Mesothelial cell of epicardium (in vitro differentiated cells): Measurements from ENCODE around the gene MYO1C. TPM values are rescaled to one million over a fixed set of nuclear protein-coding genes. Genes with fewer than 3 reads are reported as not detected.

Experiments used
- DNase-seq, 2 experiments: peaks; one replicate each; pipeline ENCODE4 v3.0.0; 2021; ENCODE audit warnings: low spot score in 2 of 2; ENCODE audit not compliant: unreplicated experiment in 2 of 2
- H3K27ac Mint-ChIP-seq: 2 replicates; pipeline ENCODE4 v1.8.0; 2021; ENCODE audit warnings: mixed read lengths
- H3K27me3 Mint-ChIP-seq: 2 replicates; pipeline ENCODE4 v1.8.0; 2021; ENCODE audit warnings: low read depth, mixed read lengths
- H3K36me3 Mint-ChIP-seq: 2 replicates; pipeline ENCODE4 v1.8.0; 2021; ENCODE audit warnings: mixed read lengths
- H3K4me1 Mint-ChIP-seq: 2 replicates; pipeline ENCODE4 v1.8.0; 2021; ENCODE audit warnings: mixed read lengths
- H3K4me3 Mint-ChIP-seq: 2 replicates; pipeline ENCODE4 v1.8.0; 2021; ENCODE audit warnings: mild to moderate bottlenecking, moderate library complexity, mixed read lengths
- H3K9me3 Mint-ChIP-seq: 2 replicates; pipeline ENCODE4 v1.8.0; 2021; ENCODE audit warnings: mixed read lengths
- CTCF ChIP-seq: fragments of 200-600 bp; sonication (generic); IDR thresholded peaks from one replicate; pipeline ENCODE4 v1.5.0; 2021; ENCODE audit warnings: antibody characterized with exemption; ENCODE audit not compliant: unreplicated experiment
- total RNA-seq: library from RNA; stranded (reverse); gene quantifications from 3 replicates; pipeline ENCODE4 v1.2.1, GENCODE V29; 2021

Gene MYO1C
- total RNA-seq, 1 donor from 2014 or later, result 149 TPM

GRCh38 chr17:1495265-1495989, 2.9 kb upstream of the MYO1C start:
- Mint-ChIP-seq H3K36me3 (no peaks in the 10 kb centered on the region), H3K9me3 (no peaks in the 10 kb centered on the region), H3K27ac (peak overlapping the region; percentile 28), H3K27me3 (peaks cover 2% of the 10 kb centered on the region), H3K4me3 (no peak overlapping the region), H3K4me1 (peaks cover 17% of the 10 kb centered on the region)
- TF ChIP-seq CTCF, result no peak
- no peak for DNase-seq

GRCh38 chr17:1494736-1495253, 2.3 kb upstream of the MYO1C start:
- Mint-ChIP-seq H3K4me1 (peaks cover 20% of the 10 kb centered on the region), H3K27ac (no peak overlapping the region), H3K4me3 (no peak overlapping the region), H3K9me3 (no peaks in the 10 kb centered on the region), H3K36me3 (no peaks in the 10 kb centered on the region), H3K27me3 (peaks cover 2% of the 10 kb centered on the region)
- no peak for DNase-seq
- TF ChIP-seq CTCF, result no peak

- no peak overlapping the region for H3K4me3 Mint-ChIP-seq
- no peak for TF ChIP-seq CTCF
- peaks cover 2% of the 10 kb centered on the region for H3K27me3 Mint-ChIP-seq
- no peaks in the 10 kb centered on the region for H3K36me3 Mint-ChIP-seq
- peaks cover 23% of the 10 kb centered on the region for H3K4me1 Mint-ChIP-seq
- no peaks in the 10 kb centered on the region for H3K9me3 Mint-ChIP-seq
- DNase-seq, result no peak
- no peak overlapping the region for H3K27ac Mint-ChIP-seq
Observed at GRCh38 chr17:1494203-1494602, 1.7 kb upstream of the MYO1C start.

GRCh38 chr17:1493291-1493980, 950 bp upstream of the MYO1C start:
- no peak for TF ChIP-seq CTCF
- Mint-ChIP-seq H3K36me3 (no peaks in the 10 kb centered on the region), H3K4me3 (peak overlapping the region; percentile 84), H3K27ac (peak overlapping the region; percentile 72), H3K9me3 (no peaks in the 10 kb centered on the region), H3K4me1 (peaks cover 31% of the 10 kb centered on the region), H3K27me3 (peaks cover 2% of the 10 kb centered on the region)
- DNase-seq, result no peak

- DNase-seq, result no peak
- no peaks in the 10 kb centered on the region for H3K9me3 Mint-ChIP-seq
- TF ChIP-seq CTCF, result no peak
- H3K27me3 Mint-ChIP-seq, result peaks cover 2% of the 10 kb centered on the region
- peak overlapping the region; percentile 84 for H3K4me3 Mint-ChIP-seq
- no peaks in the 10 kb centered on the region for H3K36me3 Mint-ChIP-seq
- peaks cover 38% of the 10 kb centered on the region for H3K4me1 Mint-ChIP-seq
- H3K27ac Mint-ChIP-seq, result peak overlapping the region; percentile 94
Observed at GRCh38 chr17:1491443-1492248, 840 bp downstream of the MYO1C start.
